HepG2 (cell line): ENCODE measurements around the gene PPARA. TPM values are rescaled to one million over a fixed set of nuclear protein-coding genes. Genes with fewer than 3 reads are reported as not detected.

Source experiments
- ATAC-seq: fragments of 200-7000 bp; cut with Tn5 transposase; 3 replicates; pipeline ENCODE4 v1.9.1; 2020; ENCODE audit warnings: mild to moderate bottlenecking, moderate library complexity
- BruUV-seq: library from RNA; stranded (reverse); fragments of 400-500 nt; replicated peaks from 2 replicates; lab custom pipeline; 2021; lab: Mats Ljungman, UMichigan
- CTCF ChIA-PET: fragments of 300-600 bp; formaldehyde crosslinking; extraction: SDS; loops from one replicate; lab custom pipeline; 2021; ENCODE audit warnings: low total read pairs, inconsistent platforms, low intra/inter-chr PET ratio; lab: Yijun Ruan, JAX
- POLR2A ChIA-PET: fragments of 350-600 bp; sonication (Branson Sonifier 250); formaldehyde crosslinking; loops from one replicate; lab custom pipeline; 2020; ENCODE audit warnings: antibody characterized with exemption, inconsistent platforms; lab: Yijun Ruan, JAX
- DNase-seq: peaks from one replicate; pipeline ENCODE4 v3.0.0-alpha.2; 2015; ENCODE audit warnings: low spot score
- FAIRE-seq: peaks from 3 replicates; lab custom pipeline; 2011; peaks lifted over from hg19 to GRCh38; lab: Jason Lieb, UNC
- H2AFZ ChIP-seq: one replicate; pipeline ENCODE4 v1.6.1; 2011; ENCODE audit warnings: low read length, inconsistent platforms
- H3K27ac ChIP-seq: fragments of 300-600 bp; 3 replicates; pipeline ENCODE4 v1.8.0; 2011; ENCODE audit warnings: mixed run types, mild to moderate bottlenecking, mixed read lengths, low read length, inconsistent platforms; ENCODE audit not compliant: insufficient read depth; ENCODE audit errors: extremely low read length
- H3K27me3 ChIP-seq, 2 experiments: fragments of 200-600 bp in 1 of 2; 2 replicates in 1 of 2; 3 replicates in 1 of 2; pipeline versions ENCODE4 v1.6.0 to v1.8.0; 2011; ENCODE audit warnings: low read length in 2 of 2, mild to moderate bottlenecking in 2 of 2, moderate library complexity in 2 of 2, inconsistent platforms in 1 of 2; ENCODE audit not compliant: insufficient read depth in 2 of 2, control insufficient read depth in 1 of 2
- H3K36me3 ChIP-seq, 2 experiments: fragments of 200-600 bp in 1 of 2; replicated peaks in 1 of 2; 2 replicates in 1 of 2; 3 replicates in 1 of 2; pipeline versions ENCODE4 v1.5.1 to v1.8.0; 2011; ENCODE audit warnings: low read length in 2 of 2, inconsistent platforms in 1 of 2; ENCODE audit not compliant: insufficient read depth in 2 of 2, control insufficient read depth in 1 of 2
- H3K4me1 ChIP-seq: 2 replicates; pipeline ENCODE4 v1.5.1; 2012; ENCODE audit warnings: low read length, inconsistent platforms; ENCODE audit not compliant: insufficient read depth
- H3K4me2 ChIP-seq: 2 replicates; pipeline ENCODE4 v1.6.0; 2011; ENCODE audit warnings: low read depth, low read length, inconsistent platforms
- H3K4me3 ChIP-seq, 3 experiments: fragments of 200-600 bp in 1 of 3; sonication (generic), shearing (Covaris generic) in 1 of 3; replicated peaks in 1 of 3; 2 replicates each; pipeline ENCODE4 v1.5.1; 2011 to 2016; ENCODE audit warnings: low read length in 3 of 3, inconsistent platforms in 2 of 3, low read depth in 2 of 3, mild to moderate bottlenecking in 2 of 3, control low read depth in 1 of 3, mixed read lengths in 1 of 3; ENCODE audit not compliant: insufficient read depth in 1 of 3
- H3K79me2 ChIP-seq: one replicate; pipeline ENCODE4 v1.6.1; 2011; ENCODE audit warnings: low read length, inconsistent platforms; ENCODE audit not compliant: insufficient read depth
- H3K9ac ChIP-seq: 2 replicates; pipeline ENCODE4 v1.6.0; 2011; ENCODE audit warnings: mild to moderate bottlenecking, low read depth, low read length, inconsistent platforms; ENCODE audit not compliant: insufficient read depth
- H3K9me3 ChIP-seq: 2 replicates; pipeline ENCODE4 v1.5.1; 2012; ENCODE audit warnings: mild to moderate bottlenecking, low read length
- H4K20me1 ChIP-seq: 2 replicates; pipeline ENCODE4 v1.6.0; 2011; ENCODE audit warnings: inconsistent platforms, mild to moderate bottlenecking, low read length, moderate library complexity; ENCODE audit not compliant: insufficient read depth
- ATF4 ChIP-seq, 2 experiments: fragments of 450-650 bp in 1 of 2; sonication (generic) in 1 of 2; formaldehyde crosslinking; IDR thresholded peaks; 2 replicates each; pipeline versions ENCODE4 v1.5.0 to v1.8.0; 2020 to 2022; ENCODE audit warnings: mild to moderate bottlenecking in 1 of 2, missing genetic modification reagents in 1 of 2
- MED8 ChIP-seq: sonication (generic); formaldehyde crosslinking; IDR thresholded peaks from 2 replicates; pipeline ENCODE4 v1.8.1; 2023; ENCODE audit warnings: mild to moderate bottlenecking, missing genetic modification reagents; ENCODE audit not compliant: insufficient replicate concordance
- MXD3 ChIP-seq: IDR thresholded peaks from 2 replicates; pipeline ENCODE4 v1.6.1; 2016; ENCODE audit warnings: mild to moderate bottlenecking, missing biosample characterization, missing genetic modification reagents
- ZBTB33 ChIP-seq: sonication (generic); formaldehyde crosslinking; IDR thresholded peaks from 2 replicates; pipeline ENCODE4 v1.4.0; 2020; ENCODE audit warnings: missing genetic modification reagents
- ZFP90 ChIP-seq: sonication (generic); formaldehyde crosslinking; IDR thresholded peaks from 2 replicates; pipeline ENCODE4 v1.8.0; 2022; ENCODE audit warnings: missing genetic modification reagents, mild to moderate bottlenecking, inconsistent platforms, borderline replicate concordance
- WGBS: methylation state at CpG from one replicate; pipeline ENCODE4 v1.1.6; 2017; ENCODE audit warnings: low lambda C conversion rate; 5-methylcytosine and 5-hydroxymethylcytosine counted together
- in situ Hi-C: cut with HindIII; loops from 2 replicates; pipeline ENCODE4 v1.10.0; 2017; ENCODE audit warnings: low pct_unique_long_range_greater_than_20kb; ENCODE audit not compliant: extremely low pct_ligation_motif_present
- intact Hi-C: fragments of 100-400 bp; cut with micrococcal nuclease; formaldehyde crosslinking; loops from one replicate; pipeline ENCODE4 v1.10.0; 2022; ENCODE audit not compliant: unreplicated experiment
- polyA plus RNA-seq, 8 experiments: library from polyadenylated mRNA; depleted of rRNA in 3 of 8; stranded (reverse) in 7 of 8; unstranded in 1 of 8; fragments of >200 nt; fragmentation: Illumina TruSeq in 4 of 8; extraction: Trizol in 4 of 8; gene quantifications; 2 replicates each; pipeline versions ENCODE4 v1.2.1 to v1.2.3, GENCODE V29; 2011 to 2016; ENCODE audit warnings: low read depth in 4 of 8, missing spikeins in 1 of 8, mixed read lengths in 1 of 8; ENCODE audit not compliant: insufficient read depth in 1 of 8
- total RNA-seq, 5 experiments: library from RNA; depleted of rRNA; stranded (reverse); fragments of >200 nt; fragmentation: Illumina TruSeq; extraction: Trizol; gene quantifications; 2 replicates each; pipeline ENCODE4 v1.2.3, GENCODE V29; 2016; ENCODE audit warnings: low read depth in 1 of 5

The PPARA gene
- total and polyA plus RNA-seq, 2 of the 13 experiments (the other 11 are each of a cell fraction or from before 2014, with no cell fraction given), result 18.2 to 24.7 TPM

GRCh38 chr22:46169628-46170027, 19.3 kb downstream of the PPARA start:
- ChIA-PET POLR2A (interaction anchor here (0.6 kb wide), 1 partner anchor 136 kb away, joined by 3 read pairs; no protein-coding TSS in a partner anchor), CTCF (no interaction called here)
- no peak for DNase-seq
- no peak overlapping the region for H3K9ac ChIP-seq
- H3K79me2 ChIP-seq, result no peaks in the 10 kb centered on the region
- H2AFZ ChIP-seq, result no peak overlapping the region
- ATAC-seq, result no peak
- intact Hi-C loops (no loop called here), in situ Hi-C loops (no loop called here)
- H4K20me1 ChIP-seq, result no peaks in the 10 kb centered on the region
- no peak overlapping the region for H3K4me2 ChIP-seq
- TF ChIP-seq MED8 (CRISPR knock-in tag) (no peak), MXD3 (CRISPR knock-in tag) (no peak), ZFP90 (CRISPR knock-in tag) (no peak), ATF4 (CRISPR knock-in tag; IDR thresholded peaks at IDR 0.05) (no peak), ZBTB33 (CRISPR knock-in tag) (no peak)
- H3K4me1 ChIP-seq, result peaks cover 50% of the 10 kb centered on the region
- BruUV-seq, result no TSS peak
- 100% methylated on average over 1 of the region's 1 CpG for WGBS
- FAIRE-seq, result no peak
- no peaks in the 10 kb centered on the region for H3K27me3 ChIP-seq
- H3K4me3 ChIP-seq, result no peak overlapping the region
- peak overlapping the region; percentile 34 for H3K27ac ChIP-seq
- no peaks in the 10 kb centered on the region for H3K36me3 ChIP-seq
- H3K9me3 ChIP-seq, result no peaks in the 10 kb centered on the region
